MCF 10A (cell line): Measurements from ENCODE around the gene RIN2. TPM values are rescaled to one million over a fixed set of nuclear protein-coding genes. Genes with fewer than 3 reads are reported as not detected.

Experiments
- BruUV-seq: library from RNA; stranded (reverse); fragments of 400-500 nt; replicated peaks from 2 replicates; lab custom pipeline; 2021; lab: Mats Ljungman, UMichigan
- CTCF ChIA-PET: fragments of 300-600 bp; sonication (Branson Sonifier 250); formaldehyde crosslinking; extraction: SDS; loops from one replicate; lab custom pipeline; 2021; ENCODE audit warnings: antibody characterized with exemption, inconsistent platforms; lab: Yijun Ruan, JAX
- POLR2A ChIA-PET: fragments of 300-600, 350-650 bp; sonication (Branson Sonifier 250); formaldehyde crosslinking; extraction: SDS; loops from one replicate; lab custom pipeline; 2020; ENCODE audit warnings: antibody characterized with exemption, inconsistent platforms; lab: Yijun Ruan, JAX
- DNase-seq: peaks from one replicate; pipeline ENCODE4 v3.0.0-alpha.2; 2018; ENCODE audit not compliant: unreplicated experiment
- H3K27ac Mint-ChIP-seq: one replicate; pipeline ENCODE4 v1.8.0; 2022; ENCODE audit warnings: mild to moderate bottlenecking, low read depth, mixed read lengths; ENCODE audit not compliant: unreplicated experiment
- H3K27me3 Mint-ChIP-seq: one replicate; pipeline ENCODE4 v1.8.0; 2022; ENCODE audit warnings: mixed read lengths; ENCODE audit not compliant: insufficient read depth, unreplicated experiment
- H3K36me3 Mint-ChIP-seq: one replicate; pipeline ENCODE4 v1.8.0; 2022; ENCODE audit warnings: mild to moderate bottlenecking, moderate library complexity, mixed read lengths; ENCODE audit not compliant: insufficient read depth, unreplicated experiment
- H3K4me1 Mint-ChIP-seq: one replicate; pipeline ENCODE4 v1.8.0; 2022; ENCODE audit warnings: mixed read lengths; ENCODE audit not compliant: insufficient read depth, unreplicated experiment
- H3K4me3 Mint-ChIP-seq: one replicate; pipeline ENCODE4 v1.8.0; 2022; ENCODE audit warnings: mild to moderate bottlenecking, moderate library complexity, mixed read lengths; ENCODE audit not compliant: unreplicated experiment
- H3K9me3 Mint-ChIP-seq: one replicate; pipeline ENCODE4 v1.8.0; 2022; ENCODE audit warnings: mixed read lengths; ENCODE audit not compliant: unreplicated experiment
- intact Hi-C: fragments of 100-400 bp; cut with micrococcal nuclease; formaldehyde crosslinking; loops from 2 replicates; pipeline ENCODE4 v1.14.1; 2022
- total RNA-seq: library from RNA; stranded (reverse); gene quantifications from 2 replicates; pipeline ENCODE4 v1.2.3, GENCODE V29; 2022
- TF ChIP-seq, protein P1 (sequence below): fragments of 200-600 bp; IDR thresholded peaks from one replicate; pipeline ENCODE4 v1.8.0; 2022; ENCODE audit warnings: antibody characterized with exemption, mild to moderate bottlenecking; ENCODE audit not compliant: unreplicated experiment

RIN2 gene
- total RNA-seq, 1 experiment from 2014 or later: 23.9 TPM

GRCh38 chr20:19769507-19769906 lies 11.4 kb downstream of the RIN2 start:
- ChIA-PET CTCF (interaction anchor here (0.6 to 5.8 kb wide), 8 partner anchors 10 to 234 kb away, joined by 3 to 46 read pairs (median 5); no protein-coding TSS in a partner anchor), POLR2A (interaction anchor here (0.6 to 3.8 kb wide), 7 partner anchors 10 to 99 kb away, joined by 3 to 19 read pairs (median 3); partner anchors contain the start of gene RIN2)
- Mint-ChIP-seq H3K27me3 (no peaks in the 10 kb centered on the region), H3K36me3 (peaks cover 4% of the 10 kb centered on the region), H3K27ac (no peak overlapping the region), H3K9me3 (no peaks in the 10 kb centered on the region), H3K4me1 (peaks cover 6% of the 10 kb centered on the region), H3K4me3 (no peak overlapping the region)
- no TSS peak for BruUV-seq
- TF ChIP-seq, protein P1, sequence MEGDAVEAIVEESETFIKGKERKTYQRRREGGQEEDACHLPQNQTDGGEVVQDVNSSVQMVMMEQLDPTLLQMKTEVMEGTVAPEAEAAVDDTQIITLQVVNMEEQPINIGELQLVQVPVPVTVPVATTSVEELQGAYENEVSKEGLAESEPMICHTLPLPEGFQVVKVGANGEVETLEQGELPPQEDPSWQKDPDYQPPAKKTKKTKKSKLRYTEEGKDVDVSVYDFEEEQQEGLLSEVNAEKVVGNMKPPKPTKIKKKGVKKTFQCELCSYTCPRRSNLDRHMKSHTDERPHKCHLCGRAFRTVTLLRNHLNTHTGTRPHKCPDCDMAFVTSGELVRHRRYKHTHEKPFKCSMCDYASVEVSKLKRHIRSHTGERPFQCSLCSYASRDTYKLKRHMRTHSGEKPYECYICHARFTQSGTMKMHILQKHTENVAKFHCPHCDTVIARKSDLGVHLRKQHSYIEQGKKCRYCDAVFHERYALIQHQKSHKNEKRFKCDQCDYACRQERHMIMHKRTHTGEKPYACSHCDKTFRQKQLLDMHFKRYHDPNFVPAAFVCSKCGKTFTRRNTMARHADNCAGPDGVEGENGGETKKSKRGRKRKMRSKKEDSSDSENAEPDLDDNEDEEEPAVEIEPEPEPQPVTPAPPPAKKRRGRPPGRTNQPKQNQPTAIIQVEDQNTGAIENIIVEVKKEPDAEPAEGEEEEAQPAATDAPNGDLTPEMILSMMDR: no peak
- intact Hi-C loops: no loop called here
- no peak for DNase-seq

- peaks cover 6% of the 10 kb centered on the region for H3K4me1 Mint-ChIP-seq
- H3K4me3 Mint-ChIP-seq: no peak overlapping the region
- DNase-seq: no peak
- peaks cover 4% of the 10 kb centered on the region for H3K36me3 Mint-ChIP-seq
- H3K9me3 Mint-ChIP-seq: no peaks in the 10 kb centered on the region
- TF ChIP-seq, protein P1: no peak
- intact Hi-C loops: no loop called here
- CTCF ChIA-PET: interaction anchor here (0.5 to 5.8 kb wide), 9 partner anchors 9 to 83 kb away, joined by 3 to 46 read pairs (median 5); no protein-coding TSS in a partner anchor
- POLR2A ChIA-PET: interaction anchor here (0.6 to 3.8 kb wide), 7 partner anchors 9 to 224 kb away, joined by 3 to 19 read pairs (median 3); partner anchors contain the start of gene RIN2
- no TSS peak for BruUV-seq
- no peak overlapping the region for H3K27ac Mint-ChIP-seq
- H3K27me3 Mint-ChIP-seq: no peaks in the 10 kb centered on the region
Measured at GRCh38 chr20:19770375-19770774, 12.3 kb downstream of the RIN2 start.

DNA sequence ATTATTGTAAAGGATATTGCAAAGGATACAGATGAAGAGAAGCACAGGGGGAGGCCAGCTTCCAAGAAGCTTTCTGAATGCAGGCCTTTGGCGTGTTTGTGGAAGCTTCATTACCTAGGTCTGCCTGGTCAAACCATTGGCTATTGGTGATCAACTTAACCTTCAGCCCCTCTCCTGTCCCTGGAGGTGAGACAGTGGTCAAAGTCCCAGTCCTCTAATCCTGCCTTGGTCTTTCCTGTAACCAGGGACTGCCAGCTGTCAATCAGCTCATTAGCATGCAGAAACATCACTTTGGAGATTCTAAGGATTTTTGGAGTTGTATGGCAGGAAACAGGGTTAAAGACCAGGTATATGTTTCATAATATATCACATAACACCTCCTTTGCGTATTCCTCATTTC lies 13.0 kb downstream of the RIN2 start:
- no peak overlapping the region for H3K27ac Mint-ChIP-seq
- peaks cover 4% of the 10 kb centered on the region for H3K36me3 Mint-ChIP-seq
- no peaks in the 10 kb centered on the region for H3K9me3 Mint-ChIP-seq
- no TSS peak for BruUV-seq
- CTCF ChIA-PET: interaction anchor here (0.9 to 5.8 kb wide), 6 partner anchors 9 to 78 kb away, joined by 3 to 46 read pairs (median 6); no protein-coding TSS in a partner anchor
- TF ChIP-seq, protein P1: no peak
- no peaks in the 10 kb centered on the region for H3K27me3 Mint-ChIP-seq
- H3K4me3 Mint-ChIP-seq: no peak overlapping the region
- POLR2A ChIA-PET: interaction anchor here (0.6 to 3.8 kb wide), 6 partner anchors 13 to 757 kb away, joined by 3 to 19 read pairs (median 3); partner anchors contain the start of gene RIN2
- peaks cover 6% of the 10 kb centered on the region for H3K4me1 Mint-ChIP-seq
- intact Hi-C loops: no loop called here
- DNase-seq: no peak

- no peaks in the 10 kb centered on the region for H3K9me3 Mint-ChIP-seq
- BruUV-seq: no TSS peak
- DNase-seq: no peak
- TF ChIP-seq, protein P1: no peak
- POLR2A ChIA-PET: interaction anchor here (0.9 to 1.7 kb wide), 6 partner anchors 10 to 219 kb away, joined by 3 to 7 read pairs (median 4); no protein-coding TSS in a partner anchor
- intact Hi-C loops: no loop called here
- H3K27me3 Mint-ChIP-seq: no peaks in the 10 kb centered on the region
- H3K4me1 Mint-ChIP-seq: peaks cover 6% of the 10 kb centered on the region
- CTCF ChIA-PET: interaction anchor here (0.5 to 5.8 kb wide), 8 partner anchors 11 to 221 kb away, joined by 3 to 46 read pairs (median 5); no protein-coding TSS in a partner anchor
- H3K36me3 Mint-ChIP-seq: no peaks in the 10 kb centered on the region
- H3K27ac Mint-ChIP-seq: no peak overlapping the region
- no peak overlapping the region for H3K4me3 Mint-ChIP-seq
Measured at GRCh38 chr20:19773471-19773870, 15.4 kb downstream of the RIN2 start.
